ENCODE results near the gene CHN2. TPM values are rescaled to one million over a fixed set of nuclear protein-coding genes. Genes with fewer than 3 reads are reported as not detected.

CHN2 gene
- total RNA-seq, 1 experiment from 2014 or later: 18.8 TPM

DNA sequence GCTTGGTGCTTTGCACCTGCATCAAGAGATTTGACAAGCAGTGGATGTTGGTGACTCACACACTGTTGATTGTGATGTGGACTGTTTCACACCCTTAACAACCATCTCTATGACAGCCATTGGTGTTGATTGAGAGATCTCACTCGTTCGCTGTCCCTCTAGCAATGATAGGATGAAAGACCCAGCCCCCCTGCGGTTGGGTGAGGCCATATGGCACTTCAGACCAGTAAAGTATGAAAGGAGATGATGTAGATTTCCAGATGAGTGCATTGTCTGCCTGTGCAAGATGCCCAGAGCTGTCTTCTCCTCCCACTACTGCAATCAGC lies 230.4 kb downstream of the CHN2 start:
- Histone ChIP-seq H3K9me3 (no peaks in the 10 kb centered on the region), H3K27me3 (replicated peaks; ENCODE audit: control insufficient read depth, insufficient read depth, low read length) (no peaks in the 10 kb centered on the region), H3K36me3 (ENCODE audit: control insufficient read depth, insufficient read depth, low read length) (no peaks in the 10 kb centered on the region), H3K4me3 (ENCODE audit: low read depth, low read length) (no peak overlapping the region), H3K4me1 (peaks cover 6% of the 10 kb centered on the region)
- Mint-ChIP-seq H3K27ac (ENCODE audit: unreplicated experiment) (no peak overlapping the region), H3K36me3 (ENCODE audit: insufficient read depth, unreplicated experiment) (no peaks in the 10 kb centered on the region), H3K9me3 (ENCODE audit: unreplicated experiment) (no peaks in the 10 kb centered on the region), H3K4me1 (ENCODE audit: low read depth, unreplicated experiment) (no peaks in the 10 kb centered on the region), H3K27me3 (ENCODE audit: insufficient read depth, unreplicated experiment) (no peaks in the 10 kb centered on the region), H3K4me3 (ENCODE audit: unreplicated experiment) (no peak overlapping the region)
- POLR2A ChIA-PET: no interaction called here
- CTCF ChIA-PET: no interaction called here
- DNase-seq: no peak
- intact Hi-C loops (cut with micrococcal nuclease; ENCODE audit: unreplicated experiment): no loop called here
- BruUV-seq (replicated peaks): no TSS peak
- TF ChIP-seq, protein P1, sequence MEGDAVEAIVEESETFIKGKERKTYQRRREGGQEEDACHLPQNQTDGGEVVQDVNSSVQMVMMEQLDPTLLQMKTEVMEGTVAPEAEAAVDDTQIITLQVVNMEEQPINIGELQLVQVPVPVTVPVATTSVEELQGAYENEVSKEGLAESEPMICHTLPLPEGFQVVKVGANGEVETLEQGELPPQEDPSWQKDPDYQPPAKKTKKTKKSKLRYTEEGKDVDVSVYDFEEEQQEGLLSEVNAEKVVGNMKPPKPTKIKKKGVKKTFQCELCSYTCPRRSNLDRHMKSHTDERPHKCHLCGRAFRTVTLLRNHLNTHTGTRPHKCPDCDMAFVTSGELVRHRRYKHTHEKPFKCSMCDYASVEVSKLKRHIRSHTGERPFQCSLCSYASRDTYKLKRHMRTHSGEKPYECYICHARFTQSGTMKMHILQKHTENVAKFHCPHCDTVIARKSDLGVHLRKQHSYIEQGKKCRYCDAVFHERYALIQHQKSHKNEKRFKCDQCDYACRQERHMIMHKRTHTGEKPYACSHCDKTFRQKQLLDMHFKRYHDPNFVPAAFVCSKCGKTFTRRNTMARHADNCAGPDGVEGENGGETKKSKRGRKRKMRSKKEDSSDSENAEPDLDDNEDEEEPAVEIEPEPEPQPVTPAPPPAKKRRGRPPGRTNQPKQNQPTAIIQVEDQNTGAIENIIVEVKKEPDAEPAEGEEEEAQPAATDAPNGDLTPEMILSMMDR (IDR thresholded peaks at IDR 0.05; ENCODE audit: insufficient read depth in 1 of 2, low read depth in 1 of 2, low read length in 1 of 2, severe bottlenecking in 1 of 2, unreplicated experiment in 1 of 2): no peak

DNA sequence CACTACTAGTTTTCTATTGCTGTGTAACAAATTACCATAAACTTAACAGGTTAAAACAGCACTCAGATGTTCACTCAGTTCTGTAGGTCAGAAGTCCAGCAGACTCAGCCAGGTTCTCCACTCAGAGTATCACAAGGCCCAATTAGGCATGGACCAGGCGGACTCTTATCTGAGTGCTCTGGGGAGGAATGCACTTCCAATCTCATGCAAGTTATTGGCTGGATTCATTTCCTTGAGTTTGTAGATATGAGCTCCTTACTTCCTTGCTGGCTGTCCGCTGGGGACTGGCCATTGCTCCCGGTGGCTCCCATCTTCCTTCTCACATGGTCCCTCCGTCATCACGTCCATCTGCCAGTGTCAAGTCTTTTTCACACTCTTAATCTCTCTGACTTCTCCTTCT lies 232.0 kb downstream of the CHN2 start:
- Mint-ChIP-seq H3K4me1 (ENCODE audit: low read depth, unreplicated experiment) (no peaks in the 10 kb centered on the region), H3K27me3 (ENCODE audit: insufficient read depth, unreplicated experiment) (no peaks in the 10 kb centered on the region), H3K9me3 (ENCODE audit: unreplicated experiment) (no peaks in the 10 kb centered on the region), H3K36me3 (ENCODE audit: insufficient read depth, unreplicated experiment) (no peaks in the 10 kb centered on the region), H3K4me3 (ENCODE audit: unreplicated experiment) (no peak overlapping the region), H3K27ac (ENCODE audit: unreplicated experiment) (no peak overlapping the region)
- Histone ChIP-seq H3K36me3 (ENCODE audit: control insufficient read depth, insufficient read depth, low read length) (no peaks in the 10 kb centered on the region), H3K9me3 (no peaks in the 10 kb centered on the region), H3K27me3 (replicated peaks; ENCODE audit: control insufficient read depth, insufficient read depth, low read length) (no peaks in the 10 kb centered on the region), H3K4me1 (peaks cover 6% of the 10 kb centered on the region), H3K4me3 (ENCODE audit: low read depth, low read length) (no peak overlapping the region)
- intact Hi-C loops (cut with micrococcal nuclease; ENCODE audit: unreplicated experiment): no loop called here
- TF ChIP-seq, protein P1 (IDR thresholded peaks at IDR 0.05; ENCODE audit: insufficient read depth in 1 of 2, low read depth in 1 of 2, low read length in 1 of 2, severe bottlenecking in 1 of 2, unreplicated experiment in 1 of 2): no peak
- CTCF ChIA-PET: no interaction called here
- no peak for DNase-seq
- POLR2A ChIA-PET: no interaction called here
- BruUV-seq (replicated peaks): no TSS peak

DNA sequence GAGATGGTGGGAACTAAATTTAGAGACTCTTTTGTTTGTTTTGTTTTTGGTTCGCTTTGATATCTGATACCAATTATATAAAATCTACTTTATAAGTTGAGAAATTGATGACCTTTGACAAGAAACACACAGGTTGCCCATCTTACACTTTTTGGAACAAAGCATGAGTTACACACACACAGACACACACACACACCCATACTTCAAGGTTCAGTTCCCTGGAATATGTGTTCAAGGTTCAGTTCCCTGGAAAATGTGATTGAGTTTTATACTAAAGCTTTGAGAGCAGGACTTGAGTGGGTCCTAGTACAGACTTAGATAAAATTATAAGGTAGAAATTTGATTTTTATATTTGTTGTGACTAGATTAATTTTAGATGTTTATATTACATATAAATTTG lies 234.8 kb downstream of the CHN2 start:
- DNase-seq: no peak
- no TSS peak for BruUV-seq (replicated peaks)
- no peaks in the 10 kb centered on the region for H3K27me3 Mint-ChIP-seq (ENCODE audit: insufficient read depth, unreplicated experiment)
- intact Hi-C loops (cut with micrococcal nuclease; ENCODE audit: unreplicated experiment): no loop called here
- no peaks in the 10 kb centered on the region for H3K36me3 ChIP-seq (ENCODE audit: control insufficient read depth, insufficient read depth, low read length)
- no peaks in the 10 kb centered on the region for H3K36me3 Mint-ChIP-seq (ENCODE audit: insufficient read depth, unreplicated experiment)
- no peak overlapping the region for H3K4me3 Mint-ChIP-seq (ENCODE audit: unreplicated experiment)
- ChIA-PET POLR2A (no interaction called here), CTCF (no interaction called here)
- peaks cover 12% of the 10 kb centered on the region for H3K4me1 ChIP-seq
- TF ChIP-seq, protein P1 (IDR thresholded peaks at IDR 0.05; ENCODE audit: insufficient read depth in 1 of 2, low read depth in 1 of 2, low read length in 1 of 2, severe bottlenecking in 1 of 2, unreplicated experiment in 1 of 2): no peak
- no peak overlapping the region for H3K27ac Mint-ChIP-seq (ENCODE audit: unreplicated experiment)
- peaks cover 10% of the 10 kb centered on the region for H3K4me1 Mint-ChIP-seq (ENCODE audit: low read depth, unreplicated experiment)
- no peaks in the 10 kb centered on the region for H3K27me3 ChIP-seq (replicated peaks; ENCODE audit: control insufficient read depth, insufficient read depth, low read length)
- H3K4me3 ChIP-seq (ENCODE audit: low read depth, low read length): no peak overlapping the region
- H3K9me3 ChIP-seq: no peaks in the 10 kb centered on the region
- no peaks in the 10 kb centered on the region for H3K9me3 Mint-ChIP-seq (ENCODE audit: unreplicated experiment)

Data from Caco-2 (cell line).